HUES48 (cell line): ENCODE results near the gene GSS.
"Not testable (repeated sequence)": the region's sequence is repeated elsewhere in the genome, so short reads cannot be mapped to it uniquely, and the experiment has no call there.

Source experiments
- H3K27ac ChIP-seq: one replicate; pipeline ENCODE4 v1.7.0; 2013; ENCODE audit warnings: low read depth, low read length, inconsistent platforms
- H3K27me3 ChIP-seq: 2 replicates; pipeline ENCODE4 v1.6.1; 2013; ENCODE audit warnings: mild to moderate bottlenecking, low read length; ENCODE audit not compliant: control insufficient read depth, insufficient read depth
- H3K36me3 ChIP-seq: 2 replicates; pipeline ENCODE4 v1.6.1; 2013; ENCODE audit warnings: low read length; ENCODE audit not compliant: control insufficient read depth, insufficient read depth
- H3K4me1 ChIP-seq: 2 replicates; pipeline ENCODE4 v1.6.1; 2013; ENCODE audit warnings: mild to moderate bottlenecking, low read length; ENCODE audit not compliant: control insufficient read depth, insufficient read depth
- H3K4me3 ChIP-seq: 2 replicates; pipeline ENCODE4 v1.5.1; 2013; ENCODE audit warnings: mild to moderate bottlenecking, low read depth, low read length
- H3K9ac ChIP-seq: 2 replicates; pipeline ENCODE4 v1.6.1; 2013; ENCODE audit warnings: mild to moderate bottlenecking, low read depth, low read length, moderate library complexity
- H3K9me3 ChIP-seq: 2 replicates; pipeline ENCODE4 v1.6.1; 2013; ENCODE audit warnings: low read length; ENCODE audit not compliant: control insufficient read depth, insufficient read depth

Gene GSS

GRCh38 chr20:34921436-34921835 lies 34.2 kb downstream of the GSS start:
- H3K4me1 ChIP-seq = no peaks in the 10 kb centered on the region
- no peaks in the 10 kb centered on the region for H3K27me3 ChIP-seq
- peaks cover 3% of the 10 kb centered on the region; the same call in 1 of the 2 replicates for H3K36me3 ChIP-seq
- H3K27ac ChIP-seq = no peak overlapping the region
- no peak overlapping the region for H3K4me3 ChIP-seq
- no peaks in the 10 kb centered on the region for H3K9me3 ChIP-seq
- no peak overlapping the region for H3K9ac ChIP-seq

GRCh38 chr20:34920055-34920454 lies 35.6 kb downstream of the GSS start:
- H3K36me3 ChIP-seq = peaks cover 3% of the 10 kb centered on the region; the same call in 1 of the 2 replicates
- H3K9me3 ChIP-seq = no peaks in the 10 kb centered on the region
- no peaks in the 10 kb centered on the region for H3K4me1 ChIP-seq

GRCh38 chr20:34916774-34917354 lies 38.7 kb downstream of the GSS start:
- Histone ChIP-seq H3K9ac (no peak overlapping the region), H3K36me3 (no peaks in the 10 kb centered on the region), H3K4me3 (no peak overlapping the region), H3K9me3 (no peaks in the 10 kb centered on the region), H3K27ac (no peak overlapping the region), H3K4me1 (no peaks in the 10 kb centered on the region), H3K27me3 (no peaks in the 10 kb centered on the region)

More at GRCh38 chr20:34920055-34920454, 35.6 kb downstream of the GSS start:
- H3K4me3 ChIP-seq = no peak overlapping the region
- no peak overlapping the region for H3K27ac ChIP-seq
- no peaks in the 10 kb centered on the region for H3K27me3 ChIP-seq
- H3K9ac ChIP-seq = no peak overlapping the region

GRCh38 chr20:34915749-34916455 lies 39.7 kb downstream of the GSS start:
- Histone ChIP-seq H3K36me3 (no peaks in the 10 kb centered on the region), H3K4me1 (no peaks in the 10 kb centered on the region), H3K27ac (no peak overlapping the region)

GRCh38 chr20:34915131-34915530 lies 40.5 kb downstream of the GSS start:
- H3K27me3 ChIP-seq = no peaks in the 10 kb centered on the region
- no peaks in the 10 kb centered on the region for H3K9me3 ChIP-seq

More at GRCh38 chr20:34915749-34916455, 39.7 kb downstream of the GSS start:
- H3K27me3 ChIP-seq = no peaks in the 10 kb centered on the region
- no peak overlapping the region for H3K9ac ChIP-seq
- H3K9me3 ChIP-seq = no peaks in the 10 kb centered on the region
- H3K4me3 ChIP-seq = no peak overlapping the region

GRCh38 chr20:34907616-34908469 lies 47.8 kb downstream of the GSS start:
- Histone ChIP-seq H3K4me3 (no peak overlapping the region), H3K9ac (no peak overlapping the region), H3K36me3 (no peaks in the 10 kb centered on the region), H3K9me3 (no peaks in the 10 kb centered on the region), H3K27me3 (no peaks in the 10 kb centered on the region), H3K4me1 (no peaks in the 10 kb centered on the region), H3K27ac (no peak overlapping the region)

More at GRCh38 chr20:34915131-34915530, 40.5 kb downstream of the GSS start:
- Histone ChIP-seq H3K27ac (no peak overlapping the region), H3K4me3 (no peak overlapping the region), H3K4me1 (no peaks in the 10 kb centered on the region), H3K9ac (no peak overlapping the region), H3K36me3 (no peaks in the 10 kb centered on the region)

GRCh38 chr20:34904202-34904621 lies 51.4 kb downstream of the GSS start:
- H3K9me3 ChIP-seq = no peaks in the 10 kb centered on the region
- no peak overlapping the region for H3K27ac ChIP-seq
- H3K4me1 ChIP-seq = no peaks in the 10 kb centered on the region
- no peak overlapping the region for H3K9ac ChIP-seq
- no peak overlapping the region for H3K4me3 ChIP-seq
- no peaks in the 10 kb centered on the region for H3K36me3 ChIP-seq
- no peaks in the 10 kb centered on the region for H3K27me3 ChIP-seq

GRCh38 chr20:34898731-34899130 lies 56.9 kb downstream of the GSS start:
- H3K36me3 ChIP-seq, H3K27me3 ChIP-seq, H3K27ac ChIP-seq, H3K9me3 ChIP-seq, H3K9ac ChIP-seq, H3K4me1 ChIP-seq, H3K4me3 ChIP-seq: not testable (repeated sequence)

- H3K4me3 ChIP-seq, H3K36me3 ChIP-seq, H3K9ac ChIP-seq, H3K27ac ChIP-seq, H3K4me1 ChIP-seq, H3K27me3 ChIP-seq, H3K9me3 ChIP-seq: not testable (repeated sequence)
Observed at GRCh38 chr20:34898129-34898528, 57.5 kb downstream of the GSS start.

- H3K36me3 ChIP-seq = no peaks in the 10 kb centered on the region
- no peaks in the 10 kb centered on the region for H3K9me3 ChIP-seq
- no peaks in the 10 kb centered on the region for H3K4me1 ChIP-seq
- no peak overlapping the region for H3K4me3 ChIP-seq
- H3K27ac ChIP-seq = no peak overlapping the region
- H3K9ac ChIP-seq = no peak overlapping the region
- H3K27me3 ChIP-seq = no peaks in the 10 kb centered on the region
Observed at GRCh38 chr20:34896086-34896621, 59.5 kb downstream of the GSS start.
